ENCODE results near the gene ARPC4.

Gene ARPC4

GRCh38 chr3:9792405-9793160 lies at the start of gene ARPC4, which contains the start of gene TADA3:
TSS of gene ARPC4 (plus strand) at chr3:9793082. CDS start at chr3:9793122, 40 bp downstream.
TSS of gene TADA3 (minus strand) at chr3:9792473. CDS start at chr3:9791466, 1,007 bp downstream.
- peak; percentile 91 for DNase-seq

DNA sequence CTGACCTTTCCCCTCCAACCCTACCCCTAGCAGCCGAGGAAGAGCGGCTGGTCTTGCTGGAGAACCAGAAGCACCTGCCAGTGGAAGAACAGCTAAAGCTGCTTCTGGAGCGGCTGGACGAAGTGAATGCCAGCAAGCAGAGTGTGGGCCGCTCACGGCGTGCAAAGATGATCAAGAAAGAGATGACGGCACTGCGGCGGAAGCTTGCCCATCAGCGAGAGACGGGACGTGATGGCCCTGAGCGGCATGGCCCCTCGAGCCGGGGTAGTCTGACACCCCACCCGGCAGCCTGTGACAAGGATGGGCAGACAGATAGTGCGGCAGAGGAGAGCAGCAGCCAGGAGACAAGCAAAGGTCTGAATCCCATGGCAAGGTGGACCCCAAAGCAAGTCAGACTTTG lies 49.3 kb upstream of the ARPC4 start:
- DNase-seq: no peak

DNA sequence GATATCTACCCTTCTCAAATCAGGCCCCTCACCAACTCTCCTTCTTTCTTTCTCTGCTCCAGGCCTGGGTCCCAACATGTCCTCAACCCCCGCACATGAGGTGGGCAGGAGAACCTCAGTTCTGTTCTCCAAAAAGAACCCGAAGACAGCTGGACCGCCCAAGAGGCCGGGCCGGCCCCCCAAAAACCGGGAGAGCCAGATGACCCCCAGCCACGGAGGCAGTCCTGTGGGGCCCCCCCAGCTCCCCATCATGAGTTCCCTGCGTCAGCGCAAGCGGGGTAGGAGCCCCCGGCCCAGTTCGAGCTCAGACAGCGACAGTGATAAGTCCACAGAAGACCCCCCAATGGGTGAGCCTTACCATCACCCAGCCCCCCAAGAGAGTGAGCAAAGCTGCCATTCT lies 48.7 kb upstream of the ARPC4 start:
- DNase-seq: no peak

DNA sequence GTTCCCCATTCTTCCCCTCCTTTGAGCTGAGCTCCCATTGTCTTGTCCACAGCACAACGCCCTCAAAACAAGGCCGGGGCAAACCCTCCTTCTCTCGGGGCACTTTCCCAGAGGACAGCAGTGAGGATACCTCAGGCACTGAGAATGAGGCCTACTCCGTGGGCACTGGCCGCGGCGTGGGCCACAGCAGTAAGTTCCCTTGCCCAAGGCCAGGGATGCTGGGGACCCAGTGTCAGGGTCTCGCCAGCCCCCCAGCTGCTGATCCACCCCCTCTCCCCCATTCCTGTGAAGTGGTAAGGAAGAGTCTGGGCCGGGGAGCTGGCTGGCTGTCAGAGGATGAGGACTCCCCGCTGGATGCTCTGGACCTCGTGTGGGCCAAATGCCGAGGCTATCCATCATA lies 47.4 kb upstream of the ARPC4 start:
- DNase-seq: no peak

DNA sequence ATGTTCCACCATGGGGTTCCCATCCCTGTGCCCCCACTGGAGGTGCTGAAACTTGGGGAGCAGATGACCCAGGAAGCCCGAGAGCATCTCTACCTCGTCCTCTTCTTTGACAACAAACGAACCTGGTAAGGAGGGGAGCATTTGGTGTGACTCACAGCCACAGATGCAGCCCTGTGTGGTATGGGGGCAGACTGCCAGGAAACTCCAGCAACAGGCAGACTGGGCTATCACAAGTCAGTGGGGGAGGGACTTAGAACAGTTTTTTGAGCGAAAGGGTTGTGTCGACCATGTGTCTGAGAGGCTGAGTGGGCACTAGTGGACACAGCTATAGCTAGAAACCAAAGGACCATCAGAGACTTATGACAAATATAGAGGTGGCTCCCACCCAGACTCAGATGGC lies 46.6 kb upstream of the ARPC4 start:
- no peak for DNase-seq

GRCh38 chr3:9747267-9747666 lies 45.6 kb upstream of the ARPC4 start:
- DNase-seq: no peak

GRCh38 chr3:9748031-9748430 lies 44.9 kb upstream of the ARPC4 start:
- no peak for DNase-seq

DNA sequence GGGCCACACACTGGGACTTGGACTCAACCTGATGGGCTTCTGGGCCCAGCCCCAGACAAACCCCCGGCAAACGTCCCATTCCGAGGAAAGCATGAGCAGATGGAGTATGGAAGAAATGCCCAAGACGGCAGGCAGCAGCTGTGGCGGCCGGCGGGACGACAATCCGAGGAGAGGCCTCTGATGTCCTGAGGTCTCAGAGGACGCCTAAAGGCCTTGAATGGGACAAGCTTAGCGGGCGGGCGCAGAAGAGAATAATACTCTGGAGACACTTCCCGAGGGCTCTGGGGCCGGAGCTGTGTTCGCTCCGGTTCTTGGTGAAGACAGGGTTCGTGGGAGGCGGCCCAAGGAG lies 43.6 kb upstream of the ARPC4 start:
- DNase-seq: no peak

DNA sequence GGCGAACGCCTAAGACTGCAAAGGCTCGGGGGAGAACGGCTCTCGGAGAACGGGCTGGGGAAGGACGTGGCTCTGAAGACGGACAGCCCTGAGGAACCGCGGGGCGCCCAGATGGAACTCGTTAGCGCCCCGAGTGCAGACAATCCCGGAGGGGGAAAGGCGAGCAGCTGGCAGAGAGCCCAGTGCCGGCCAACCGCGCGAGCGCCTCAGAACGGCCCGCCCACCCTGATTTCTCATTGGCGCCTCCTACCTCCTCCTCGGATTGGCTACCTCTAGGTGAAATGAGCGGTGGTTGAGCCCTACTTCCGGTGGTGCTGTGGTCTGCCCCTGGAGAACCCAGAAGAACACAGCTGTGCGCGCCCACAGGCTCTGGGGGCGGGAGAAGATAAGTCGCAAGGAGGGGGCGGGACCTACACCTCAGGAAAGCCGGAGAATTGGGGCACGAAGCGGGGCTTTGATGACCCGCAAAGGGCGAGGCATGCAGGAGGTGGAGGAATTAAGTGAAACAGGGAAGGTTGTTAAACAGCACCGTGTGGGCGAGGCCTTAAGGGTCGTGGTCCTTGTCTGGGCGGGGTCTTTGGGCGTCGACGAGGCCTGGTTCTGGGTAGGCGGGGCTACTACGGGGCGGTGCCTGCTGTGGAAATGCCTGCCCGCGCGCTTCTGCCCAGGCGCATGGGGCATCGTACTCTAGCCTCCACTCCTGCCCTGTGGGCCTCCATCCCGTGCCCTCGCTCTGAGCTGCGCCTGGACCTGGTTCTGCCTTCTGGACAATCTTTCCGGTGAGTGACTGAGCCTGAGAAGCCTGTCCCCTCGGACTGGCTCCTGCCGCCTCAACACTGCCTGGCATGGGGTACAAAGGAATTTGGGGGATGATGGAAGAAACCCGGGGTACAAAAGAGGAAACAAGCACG lies 43.0 kb upstream of the ARPC4 start, which contains the start of gene OGG1:
Gene OGG1, plus strand, starts transcription at position 308 of the 911 bp plus-strand sequence. Its CDS starts 335 bp downstream, at position 643.
- DNase-seq: peak; percentile 91

GRCh38 chr3:9750556-9751411 lies 42.1 kb upstream of the ARPC4 start:
- no peak for DNase-seq

GRCh38 chr3:9754678-9755077 lies 38.2 kb upstream of the ARPC4 start:
- DNase-seq: no peak

DNA sequence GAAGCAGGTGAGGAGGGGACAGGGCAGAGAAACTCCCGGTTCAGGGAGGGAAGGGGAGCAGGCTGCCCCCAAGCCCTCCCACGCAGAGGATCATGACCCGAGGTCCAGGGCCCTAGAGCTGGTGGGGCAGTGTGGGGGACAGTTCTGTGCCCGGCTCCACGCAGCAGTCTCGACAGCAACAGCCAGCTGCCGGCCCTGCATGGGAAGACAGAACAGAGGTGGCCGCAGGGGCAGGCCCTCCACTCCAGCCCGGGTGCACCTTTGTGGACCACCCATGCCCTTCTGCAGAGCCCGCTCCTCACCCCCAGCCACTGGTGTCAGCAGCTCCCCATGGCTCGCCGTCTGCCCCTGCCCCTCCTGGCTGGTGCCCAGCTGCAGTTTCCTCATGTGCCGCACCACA lies 35.5 kb upstream of the ARPC4 start:
- no peak for DNase-seq

GRCh38 chr3:9760779-9761505 lies 31.9 kb upstream of the ARPC4 start:
- no peak for DNase-seq

DNA sequence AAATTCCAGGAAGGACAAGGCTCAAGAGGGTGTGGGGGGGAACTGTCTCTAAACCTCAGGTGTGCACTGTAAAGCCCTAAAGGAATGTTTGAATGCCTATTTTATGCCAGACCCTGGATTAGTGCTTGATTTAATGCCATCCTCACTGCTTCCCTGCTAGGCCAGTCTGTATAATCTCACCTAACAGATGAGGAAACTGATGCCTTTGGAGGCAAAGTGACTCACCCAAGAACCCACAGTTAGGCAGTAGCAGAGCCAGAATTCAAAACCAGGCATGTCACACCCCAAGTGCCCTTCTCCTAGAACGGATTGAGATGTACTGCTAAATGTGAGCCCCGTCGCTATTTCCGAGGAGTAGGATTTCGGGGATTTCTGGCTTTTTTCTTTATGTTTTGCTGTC lies 31.0 kb upstream of the ARPC4 start:
- DNase-seq: no peak

GRCh38 chr3:9762871-9763270 lies 30.0 kb upstream of the ARPC4 start:
- no peak for DNase-seq

DNA sequence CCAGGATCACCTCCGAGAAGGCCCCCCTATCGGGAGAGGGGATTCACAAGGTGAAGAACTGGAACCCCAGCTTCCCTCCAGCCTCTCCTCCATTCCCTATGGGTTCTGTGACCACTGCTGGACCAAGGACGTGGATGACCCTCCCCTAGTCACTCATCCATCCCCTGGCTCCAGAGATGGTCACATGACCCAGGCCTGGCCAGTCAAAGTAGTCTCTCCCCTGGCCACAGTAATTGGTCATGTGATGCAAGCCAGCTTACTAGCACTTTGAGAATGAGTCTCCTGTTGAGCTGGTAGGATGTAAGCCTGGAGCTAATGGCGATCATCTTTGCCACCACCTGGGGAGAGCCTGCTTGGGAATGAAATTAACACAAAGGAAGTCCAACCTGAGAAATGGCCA lies 27.0 kb upstream of the ARPC4 start:
- DNase-seq: no peak

GRCh38 chr3:9767418-9767817 lies 25.5 kb upstream of the ARPC4 start:
- no peak for DNase-seq

GRCh38 chr3:9768141-9768775 lies 24.6 kb upstream of the ARPC4 start:
- no peak for DNase-seq

GRCh38 chr3:9769012-9769411 lies 23.9 kb upstream of the ARPC4 start:
- no peak for DNase-seq

GRCh38 chr3:9769426-9770275 lies 23.2 kb upstream of the ARPC4 start, which contains the start of gene CAMK1:
TSS of gene CAMK1 (minus strand) at chr3:9769947. CDS start at chr3:9767749, 2,198 bp downstream.
- DNase-seq: peak; percentile 21
